Omental fat pad (tissue), 4 donors: ENCODE results near the gene VAV3. TPM values are rescaled to one million over a fixed set of nuclear protein-coding genes. Genes with fewer than 3 reads are reported as not detected.

ENCODE experiments used
- ATAC-seq: fragments of 150-250 bp; one replicate; pipeline ENCODE4 v1.9.1; 2016; ENCODE audit warnings: mild to moderate bottlenecking, moderate library complexity; ENCODE audit not compliant: low FRiP score
- DNase-seq: peaks from one replicate; pipeline ENCODE4 v3.0.0-alpha.2; 2019; ENCODE audit warnings: low spot score
- CTCF ChIP-seq, 3 donors: fragments of 450-650 bp; IDR thresholded peaks; one replicate each; pipeline ENCODE4 v1.5.1; 2016 to 2017; ENCODE audit warnings: antibody characterized with exemption in 3 of 3, mild to moderate bottlenecking in 3 of 3, moderate library complexity in 2 of 3
- total RNA-seq, 4 donors: library from RNA; depleted of rRNA; stranded (reverse); fragments of >200 nt; gene quantifications; one replicate each; pipeline ENCODE4 v1.1.0, GENCODE V29; 2016

Gene VAV3
- total RNA-seq, 4 donors from 2014 or later = 5.4 to 10.9 (median 10.2) TPM

GRCh38 chr1:107679411-107679953 lies 285.5 kb downstream of the VAV3 start:
- DNase-seq (no peak), ATAC-seq (no peak)
- no peak for TF ChIP-seq CTCF (IDR thresholded peaks at IDR 0.05)

- no peak for TF ChIP-seq CTCF (IDR thresholded peaks at IDR 0.05)
- ATAC-seq = no peak
These were observed 286.0 kb downstream of the VAV3 start for GRCh38 chr1:107678993-107679392.

GRCh38 chr1:107677697-107678096 lies 287.3 kb downstream of the VAV3 start:
- ATAC-seq (no peak), DNase-seq (no peak)
- no peak for TF ChIP-seq CTCF (IDR thresholded peaks at IDR 0.05)

More at GRCh38 chr1:107678993-107679392, 286.0 kb downstream of the VAV3 start:
- no peak for DNase-seq

- no peak for DNase-seq
- no peak for ATAC-seq
- TF ChIP-seq CTCF (IDR thresholded peaks at IDR 0.05) = no peak
These were observed 290.5 kb downstream of the VAV3 start for GRCh38 chr1:107674486-107674885.

GRCh38 chr1:107673006-107673405 lies 292.0 kb downstream of the VAV3 start:
- no peak for DNase-seq
- TF ChIP-seq CTCF (IDR thresholded peaks at IDR 0.05) = no peak
- ATAC-seq = no peak

- TF ChIP-seq CTCF (IDR thresholded peaks at IDR 0.05) = no peak
These were observed 294.5 kb downstream of the VAV3 start for GRCh38 chr1:107670397-107671040.

GRCh38 chr1:107669996-107670395 lies 295.0 kb downstream of the VAV3 start:
- peak; percentile 65 for ATAC-seq
- DNase-seq = no peak

More at GRCh38 chr1:107670397-107671040, 294.5 kb downstream of the VAV3 start:
- DNase-seq (no peak), ATAC-seq (peak; percentile 34)

More at GRCh38 chr1:107669996-107670395, 295.0 kb downstream of the VAV3 start:
- TF ChIP-seq CTCF (IDR thresholded peaks at IDR 0.05) = no peak
